Loucy (cell line): ENCODE data around the gene POMT1.

Experiments used
- EZH2phosphoT487 ChIP-seq: fragments of 200-600 bp; IDR thresholded peaks from 2 replicates; pipeline ENCODE4 v1.6.1; 2018; ENCODE audit warnings: antibody characterized with exemption, mild to moderate bottlenecking, moderate library complexity, borderline replicate concordance
- TF ChIP-seq, protein P1 (sequence below): fragments of 200-600 bp; sonication (generic); conservative IDR thresholded peaks from 2 replicates; pipeline ENCODE4 v1.5.1; 2014; ENCODE audit warnings: mild to moderate bottlenecking, antibody characterized with exemption, low read length

DNA sequence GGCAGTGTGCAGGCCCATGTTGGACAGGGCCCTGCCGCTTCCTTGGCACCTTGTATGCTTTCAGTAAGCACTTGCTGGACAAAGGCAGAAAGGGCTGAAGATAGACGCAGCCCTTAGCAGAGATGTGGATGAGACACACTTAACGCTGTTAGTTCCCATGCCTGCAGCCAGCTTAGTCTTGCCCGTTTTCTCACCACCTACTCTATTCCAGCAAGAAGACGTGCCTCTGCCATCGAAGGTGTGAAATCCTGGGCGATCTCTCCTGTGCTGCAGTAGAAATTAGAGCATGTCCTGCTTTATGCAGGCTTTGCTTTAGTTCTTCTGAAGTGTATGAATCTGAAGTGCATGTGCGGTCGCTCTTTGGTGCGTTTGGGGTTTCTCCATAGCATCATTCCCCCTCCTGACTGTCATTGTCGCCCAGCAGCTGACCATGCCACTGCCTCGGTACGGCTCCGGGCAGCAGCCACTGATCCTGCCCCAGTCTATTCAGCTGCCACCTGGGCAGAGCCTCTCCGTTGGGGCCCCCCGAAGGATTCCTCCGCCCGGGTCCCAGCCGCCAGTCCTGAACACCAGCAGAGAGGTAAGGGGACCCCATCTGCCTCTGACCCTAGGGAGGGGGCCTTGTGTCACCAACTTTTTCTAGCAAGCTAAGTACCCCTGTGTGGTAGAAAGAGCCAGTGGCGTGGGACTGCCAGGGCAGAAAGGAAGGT, 11.6 kb upstream of the POMT1 start:
- TF ChIP-seq, protein P1, sequence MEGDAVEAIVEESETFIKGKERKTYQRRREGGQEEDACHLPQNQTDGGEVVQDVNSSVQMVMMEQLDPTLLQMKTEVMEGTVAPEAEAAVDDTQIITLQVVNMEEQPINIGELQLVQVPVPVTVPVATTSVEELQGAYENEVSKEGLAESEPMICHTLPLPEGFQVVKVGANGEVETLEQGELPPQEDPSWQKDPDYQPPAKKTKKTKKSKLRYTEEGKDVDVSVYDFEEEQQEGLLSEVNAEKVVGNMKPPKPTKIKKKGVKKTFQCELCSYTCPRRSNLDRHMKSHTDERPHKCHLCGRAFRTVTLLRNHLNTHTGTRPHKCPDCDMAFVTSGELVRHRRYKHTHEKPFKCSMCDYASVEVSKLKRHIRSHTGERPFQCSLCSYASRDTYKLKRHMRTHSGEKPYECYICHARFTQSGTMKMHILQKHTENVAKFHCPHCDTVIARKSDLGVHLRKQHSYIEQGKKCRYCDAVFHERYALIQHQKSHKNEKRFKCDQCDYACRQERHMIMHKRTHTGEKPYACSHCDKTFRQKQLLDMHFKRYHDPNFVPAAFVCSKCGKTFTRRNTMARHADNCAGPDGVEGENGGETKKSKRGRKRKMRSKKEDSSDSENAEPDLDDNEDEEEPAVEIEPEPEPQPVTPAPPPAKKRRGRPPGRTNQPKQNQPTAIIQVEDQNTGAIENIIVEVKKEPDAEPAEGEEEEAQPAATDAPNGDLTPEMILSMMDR: no peak
- no peak for TF ChIP-seq EZH2phosphoT487
